T-helper 17 cell (primary cell): ENCODE data around the gene FAM200C. TPM values are rescaled to one million over a fixed set of nuclear protein-coding genes. Genes with fewer than 3 reads are reported as not detected.

Source experiments
- ATAC-seq: fragments of 150-1000 bp; cut with Tn5 transposase; 2 replicates; pipeline ENCODE4 v1.10.0; 2021; ENCODE audit warnings: mild to moderate bottlenecking, moderate library complexity
- DNase-seq, 3 donors: peaks; one replicate each; pipeline versions ENCODE4 v3.0.0 to v3.0.0-alpha.2; 2020 to 2021
- H3K9me3 ChIP-seq: one replicate; pipeline ENCODE4 v1.7.0; 2013; ENCODE audit warnings: low read length, mild to moderate bottlenecking; ENCODE audit not compliant: control insufficient read depth, poor library complexity, severe bottlenecking
- H3K27ac Mint-ChIP-seq: one replicate; pipeline ENCODE4 v1.8.0; 2022; ENCODE audit warnings: mild to moderate bottlenecking, moderate library complexity, mixed read lengths
- H3K27me3 Mint-ChIP-seq: one replicate; pipeline ENCODE4 v1.8.0; 2022; ENCODE audit warnings: mixed read lengths
- H3K36me3 Mint-ChIP-seq: one replicate; pipeline ENCODE4 v1.8.0; 2022; ENCODE audit warnings: low read depth, mixed read lengths
- H3K4me1 Mint-ChIP-seq: one replicate; pipeline ENCODE4 v1.8.0; 2022; ENCODE audit warnings: mild to moderate bottlenecking, mixed read lengths
- H3K4me3 Mint-ChIP-seq: one replicate; pipeline ENCODE4 v1.8.0; 2022; ENCODE audit warnings: mild to moderate bottlenecking, moderate library complexity, mixed read lengths
- total RNA-seq, 4 donors: library from RNA in 2 of 4; stranded (reverse) in 2 of 4; gene quantifications; one replicate each; pipeline ENCODE4 v1.2.3 and lab custom pipeline; 2022 to 2026

Gene FAM200C
- total RNA-seq, 2 donors from 2014 or later, result not detected

- no peak for ATAC-seq
- Mint-ChIP-seq H3K27ac (no peak overlapping the region), H3K27me3 (no peaks in the 10 kb centered on the region)
These were observed 2.4 kb downstream of the FAM200C start for GRCh38 chr5:160397492-160397891.

GRCh38 chr5:160395111-160395510 is 4.7 kb downstream of the FAM200C start:
- ATAC-seq, result no peak

More at GRCh38 chr5:160397492-160397891, 2.4 kb downstream of the FAM200C start:
- H3K4me3 Mint-ChIP-seq, result no peak overlapping the region
- H3K9me3 ChIP-seq, result no peaks in the 10 kb centered on the region
- no peak for DNase-seq
- no peaks in the 10 kb centered on the region for H3K36me3 Mint-ChIP-seq
- H3K4me1 Mint-ChIP-seq, result peaks cover 8% of the 10 kb centered on the region

GRCh38 chr5:160390787-160391696 is 8.8 kb downstream of the FAM200C start:
- DNase-seq, result no peak
- Mint-ChIP-seq H3K4me3 (no peak overlapping the region), H3K4me1 (no peaks in the 10 kb centered on the region), H3K27ac (no peak overlapping the region), H3K27me3 (no peaks in the 10 kb centered on the region), H3K36me3 (peaks cover 3% of the 10 kb centered on the region)
- no peaks in the 10 kb centered on the region for H3K9me3 ChIP-seq
- ATAC-seq, result no peak

More at GRCh38 chr5:160395111-160395510, 4.7 kb downstream of the FAM200C start:
- Mint-ChIP-seq H3K4me3 (no peak overlapping the region), H3K36me3 (no peaks in the 10 kb centered on the region), H3K4me1 (peaks cover 7% of the 10 kb centered on the region), H3K27ac (no peak overlapping the region), H3K27me3 (no peaks in the 10 kb centered on the region)
- no peaks in the 10 kb centered on the region for H3K9me3 ChIP-seq
- no peak for DNase-seq

- Mint-ChIP-seq H3K4me3 (no peak overlapping the region), H3K27ac (no peak overlapping the region), H3K27me3 (no peaks in the 10 kb centered on the region), H3K36me3 (peaks cover 3% of the 10 kb centered on the region), H3K4me1 (no peaks in the 10 kb centered on the region)
- no peak for ATAC-seq
- DNase-seq, result no peak
- H3K9me3 ChIP-seq, result no peaks in the 10 kb centered on the region
These were observed 12.4 kb downstream of the FAM200C start for GRCh38 chr5:160387445-160387844.

- Mint-ChIP-seq H3K36me3 (peaks cover 3% of the 10 kb centered on the region), H3K27ac (no peak overlapping the region), H3K4me1 (no peaks in the 10 kb centered on the region), H3K27me3 (peaks cover 9% of the 10 kb centered on the region), H3K4me3 (no peak overlapping the region)
- DNase-seq, result no peak
- no peaks in the 10 kb centered on the region for H3K9me3 ChIP-seq
- no peak for ATAC-seq
These were observed 14.4 kb downstream of the FAM200C start for GRCh38 chr5:160385496-160385895.

- Mint-ChIP-seq H3K4me3 (no peak overlapping the region), H3K36me3 (peaks cover 3% of the 10 kb centered on the region), H3K27me3 (peaks cover 17% of the 10 kb centered on the region), H3K27ac (no peak overlapping the region), H3K4me1 (no peaks in the 10 kb centered on the region)
- ATAC-seq, result no peak
- DNase-seq, result no peak
- H3K9me3 ChIP-seq, result no peaks in the 10 kb centered on the region
These were observed 15.2 kb downstream of the FAM200C start for GRCh38 chr5:160384681-160385080.

GRCh38 chr5:160382346-160382745 is 17.5 kb downstream of the FAM200C start:
- no peaks in the 10 kb centered on the region for H3K9me3 ChIP-seq
- DNase-seq (no peak), ATAC-seq (no peak)
- H3K27ac Mint-ChIP-seq, result no peak overlapping the region
- no peak overlapping the region for H3K4me3 Mint-ChIP-seq
- H3K27me3 Mint-ChIP-seq, result peaks cover 25% of the 10 kb centered on the region
- H3K36me3 Mint-ChIP-seq, result no peaks in the 10 kb centered on the region
- H3K4me1 Mint-ChIP-seq, result no peaks in the 10 kb centered on the region

- ATAC-seq, result no peak
- Mint-ChIP-seq H3K27ac (no peak overlapping the region), H3K36me3 (no peaks in the 10 kb centered on the region), H3K4me3 (no peak overlapping the region), H3K27me3 (peaks cover 42% of the 10 kb centered on the region), H3K4me1 (no peaks in the 10 kb centered on the region)
- H3K9me3 ChIP-seq, result no peaks in the 10 kb centered on the region
- no peak for DNase-seq
These were observed 19.8 kb downstream of the FAM200C start for GRCh38 chr5:160380041-160380440.

- Mint-ChIP-seq H3K36me3 (no peaks in the 10 kb centered on the region), H3K27ac (no peak overlapping the region), H3K4me1 (no peaks in the 10 kb centered on the region), H3K4me3 (no peak overlapping the region), H3K27me3 (peaks cover 47% of the 10 kb centered on the region)
- H3K9me3 ChIP-seq, result no peaks in the 10 kb centered on the region
- no peak for DNase-seq
- ATAC-seq, result no peak
These were observed 20.3 kb downstream of the FAM200C start for GRCh38 chr5:160379511-160379910.

- Mint-ChIP-seq H3K36me3 (no peaks in the 10 kb centered on the region), H3K4me3 (no peak overlapping the region), H3K27ac (no peak overlapping the region), H3K4me1 (no peaks in the 10 kb centered on the region), H3K27me3 (peaks cover 59% of the 10 kb centered on the region)
- no peaks in the 10 kb centered on the region for H3K9me3 ChIP-seq
- ATAC-seq (no peak), DNase-seq (no peak)
These were observed 21.5 kb downstream of the FAM200C start for GRCh38 chr5:160378330-160378729.

- no peak overlapping the region for H3K27ac Mint-ChIP-seq
- no peaks in the 10 kb centered on the region for H3K4me1 Mint-ChIP-seq
- no peak for ATAC-seq
- H3K27me3 Mint-ChIP-seq, result peaks cover 66% of the 10 kb centered on the region
- no peaks in the 10 kb centered on the region for H3K9me3 ChIP-seq
- H3K4me3 Mint-ChIP-seq, result no peak overlapping the region
- no peak for DNase-seq
- no peaks in the 10 kb centered on the region for H3K36me3 Mint-ChIP-seq
These were observed 22.2 kb downstream of the FAM200C start for GRCh38 chr5:160377651-160378050.

- no peak for ATAC-seq
- H3K36me3 Mint-ChIP-seq, result peaks cover 2% of the 10 kb centered on the region
- no peaks in the 10 kb centered on the region for H3K4me1 Mint-ChIP-seq
- peaks cover 74% of the 10 kb centered on the region for H3K27me3 Mint-ChIP-seq
- H3K4me3 Mint-ChIP-seq, result no peak overlapping the region
- DNase-seq, result no peak
- no peak overlapping the region for H3K27ac Mint-ChIP-seq
- no peaks in the 10 kb centered on the region for H3K9me3 ChIP-seq
These were observed 23.4 kb downstream of the FAM200C start for GRCh38 chr5:160376416-160376815.

- no peak for DNase-seq
- H3K9me3 ChIP-seq, result no peaks in the 10 kb centered on the region
- H3K27ac Mint-ChIP-seq, result no peak overlapping the region
- ATAC-seq, result no peak
- peaks cover 76% of the 10 kb centered on the region for H3K27me3 Mint-ChIP-seq
- peaks cover 3% of the 10 kb centered on the region for H3K36me3 Mint-ChIP-seq
- H3K4me3 Mint-ChIP-seq, result no peak overlapping the region
- peaks cover 4% of the 10 kb centered on the region for H3K4me1 Mint-ChIP-seq
These were observed 24.2 kb downstream of the FAM200C start for GRCh38 chr5:160375701-160376100.

- H3K27me3 Mint-ChIP-seq, result peaks cover 77% of the 10 kb centered on the region
- no peak overlapping the region for H3K27ac Mint-ChIP-seq
- peaks cover 7% of the 10 kb centered on the region for H3K4me1 Mint-ChIP-seq
- no peak overlapping the region for H3K4me3 Mint-ChIP-seq
- DNase-seq (no peak), ATAC-seq (no peak)
- no peaks in the 10 kb centered on the region for H3K9me3 ChIP-seq
- H3K36me3 Mint-ChIP-seq, result peaks cover 4% of the 10 kb centered on the region
These were observed 24.7 kb downstream of the FAM200C start for GRCh38 chr5:160375166-160375565.
